Mesodermal cell (in vitro differentiated cells): Measurements from ENCODE around the gene FKBP5.
A peak's percentile ranks its signal among the peaks of the same experiment; 100 is the strongest.
"Not testable (repeated sequence)": the region's sequence is repeated elsewhere in the genome, so short reads cannot be mapped to it uniquely, and the experiment has no call there.

Experiments
- H3K27ac ChIP-seq: 2 replicates; pipeline ENCODE4 v1.7.0; 2013; ENCODE audit warnings: mild to moderate bottlenecking, low read depth, low read length, moderate library complexity; ENCODE audit not compliant: severe bottlenecking
- H3K36me3 ChIP-seq: 2 replicates; pipeline ENCODE4 v1.7.1; 2013; ENCODE audit warnings: mild to moderate bottlenecking, low read length, moderate library complexity; ENCODE audit not compliant: control insufficient read depth, insufficient read depth
- H3K4me1 ChIP-seq: one replicate; pipeline ENCODE4 v1.7.1; 2013; ENCODE audit warnings: mild to moderate bottlenecking, low read length; ENCODE audit not compliant: insufficient read depth, control insufficient read depth, poor library complexity, severe bottlenecking
- H3K4me3 ChIP-seq: 2 replicates; pipeline ENCODE4 v1.7.0; 2013; ENCODE audit warnings: low read length, control low read depth, mild to moderate bottlenecking; ENCODE audit not compliant: insufficient read depth, poor library complexity, severe bottlenecking; ENCODE audit errors: extremely low read depth
- H3K9me3 ChIP-seq: 2 replicates; pipeline ENCODE4 v1.7.1; 2013; ENCODE audit warnings: mild to moderate bottlenecking, low read length, moderate library complexity; ENCODE audit not compliant: control insufficient read depth
- WGBS, 2 experiments: methylation state at CpG; one replicate each; pipeline ENCODE4 v1.1.5; 2013; ENCODE audit warnings: missing lambda C conversion rate in 2 of 2; ENCODE audit not compliant: insufficient coverage in 2 of 2; 5-methylcytosine and 5-hydroxymethylcytosine counted together

The FKBP5 gene

DNA sequence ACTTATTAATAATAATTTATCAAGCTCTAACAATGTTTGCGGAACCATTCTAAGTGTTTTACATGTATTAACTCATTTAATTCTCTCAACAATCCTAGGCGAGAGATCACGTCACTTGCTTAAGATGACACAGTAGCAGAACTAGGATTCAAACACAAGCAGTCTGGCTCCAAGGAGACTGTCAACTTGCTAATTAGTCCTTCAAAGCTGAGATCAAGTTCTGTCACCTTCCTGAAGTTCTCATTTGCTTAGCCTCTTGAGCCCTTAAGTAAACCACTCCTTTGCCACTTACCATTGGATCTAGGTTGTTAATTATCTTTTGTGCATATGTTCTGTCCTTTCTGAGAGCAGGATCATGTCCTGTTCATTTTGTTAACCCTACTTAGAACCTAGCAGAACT, 14.1 kb downstream of the FKBP5 start:
- Histone ChIP-seq H3K36me3 (no peaks in the 10 kb centered on the region), H3K4me3 (no peak overlapping the region), H3K4me1 (no peaks in the 10 kb centered on the region), H3K9me3 (no peaks in the 10 kb centered on the region), H3K27ac (no peak overlapping the region)
- WGBS, 2 experiments = 84 to 97% methylated on average over 3 of the region's 3 CpGs

DNA sequence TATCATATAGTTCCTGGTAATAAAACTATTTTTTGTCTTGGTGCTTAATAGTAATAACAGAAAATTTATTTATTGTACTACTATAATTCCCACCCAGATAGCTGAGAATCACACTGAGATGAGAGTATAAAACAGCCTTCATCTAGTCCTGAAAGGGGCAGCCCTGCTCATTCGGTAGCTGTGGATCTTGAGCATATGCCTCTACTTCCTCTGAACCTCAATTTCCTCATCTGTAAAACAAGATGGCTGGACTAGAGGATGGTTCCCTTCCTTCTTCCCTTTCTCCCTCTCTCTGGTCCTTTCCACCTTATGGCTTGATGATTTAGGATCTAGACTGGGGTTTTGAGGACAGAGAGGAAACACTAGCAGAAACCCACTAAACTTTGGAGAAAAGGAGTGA, 15.0 kb downstream of the FKBP5 start:
- peaks cover 5% of the 10 kb centered on the region for H3K4me1 ChIP-seq
- WGBS, 2 experiments = 88% methylated on average over 1 of the region's 1 CpG; no CpG with 5 or more reads in 1 of the 2 experiments
- no peaks in the 10 kb centered on the region for H3K9me3 ChIP-seq
- H3K36me3 ChIP-seq = no peaks in the 10 kb centered on the region
- H3K4me3 ChIP-seq = no peak overlapping the region
- H3K27ac ChIP-seq = no peak overlapping the region

DNA sequence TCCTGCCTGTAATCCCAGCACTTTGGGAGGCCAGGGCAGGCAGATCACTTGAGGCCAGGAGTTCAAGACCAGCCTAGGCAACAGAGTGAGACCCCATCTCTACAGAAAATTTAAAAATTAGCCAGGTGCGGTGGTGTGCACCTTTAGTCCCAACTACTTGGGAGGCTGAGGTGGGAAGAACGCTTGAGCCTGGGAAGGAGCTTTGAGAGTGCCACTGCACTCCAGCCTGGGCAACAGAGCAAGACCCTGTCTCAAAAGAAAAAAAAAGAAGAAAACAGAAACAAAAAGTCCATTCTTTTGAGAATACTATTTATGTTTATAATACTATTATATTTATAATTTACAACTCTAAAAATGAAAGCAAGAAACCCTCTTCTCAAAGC, 15.4 kb downstream of the FKBP5 start:
- WGBS, 2 experiments = 100% methylated on average over 2 of the region's 2 CpGs; no CpG with 5 or more reads in 1 of the 2 experiments

DNA sequence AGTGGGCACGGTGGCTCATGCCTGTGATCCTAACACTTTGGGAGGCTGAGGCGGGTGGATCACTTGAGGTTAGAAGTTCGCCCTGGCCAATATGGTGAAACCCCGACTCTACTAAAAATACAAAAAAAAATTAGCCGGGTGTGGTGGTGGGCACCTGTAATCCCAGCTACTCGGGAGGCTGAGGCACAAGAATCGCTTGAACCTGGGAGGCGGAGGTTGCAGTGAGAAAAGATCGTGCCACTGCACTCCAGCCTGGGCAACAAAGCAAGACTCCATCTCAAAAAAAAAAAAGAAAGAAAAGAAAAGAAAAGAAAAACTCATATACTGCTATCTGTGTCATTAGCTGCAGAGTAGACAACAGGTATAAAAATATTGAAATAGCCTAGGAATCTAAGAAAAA, 18.3 kb downstream of the FKBP5 start:
- not testable (repeated sequence) for H3K27ac ChIP-seq, H3K36me3 ChIP-seq, H3K4me3 ChIP-seq, H3K4me1 ChIP-seq, H3K9me3 ChIP-seq
- 93% methylated on average over 5 of the region's 9 CpGs; no CpG with 5 or more reads in 1 of the 2 experiments for WGBS, 2 experiments

More for the DNA sequence above, 15.4 kb downstream of the FKBP5 start:
- not testable (repeated sequence) for H3K36me3 ChIP-seq, H3K27ac ChIP-seq, H3K9me3 ChIP-seq, H3K4me3 ChIP-seq, H3K4me1 ChIP-seq

DNA sequence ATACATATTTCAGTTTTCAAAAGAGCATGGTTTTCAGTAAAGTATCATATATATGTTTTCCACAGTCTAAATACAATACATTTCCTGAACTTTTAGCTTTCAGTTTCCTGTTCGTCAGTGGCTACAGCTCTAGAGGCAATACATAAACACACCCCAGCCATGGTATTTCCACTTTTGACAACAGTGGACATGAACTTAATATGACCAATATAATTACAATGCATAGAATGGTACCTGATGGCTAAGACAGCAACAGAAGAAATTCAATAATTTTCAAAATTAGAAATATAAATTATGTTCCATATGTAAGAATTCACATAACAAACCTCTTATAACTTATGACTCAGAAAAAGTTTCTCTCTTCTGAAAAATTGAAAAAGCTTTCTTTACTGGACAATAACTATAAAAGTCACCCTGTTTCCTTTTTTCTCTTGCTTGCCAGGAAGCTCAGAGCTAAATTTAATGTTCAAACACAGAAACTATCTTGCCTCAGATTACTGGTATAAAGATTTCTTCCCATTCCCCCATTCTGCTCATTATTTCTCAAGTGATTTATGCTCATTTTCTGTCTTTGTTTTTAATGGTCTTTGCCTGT, 19.2 kb downstream of the FKBP5 start:
- H3K4me1 ChIP-seq = peaks cover 10% of the 10 kb centered on the region
- H3K27ac ChIP-seq = no peak overlapping the region
- WGBS, 2 experiments = 80% methylated on average over 1 of the region's 1 CpG; no CpG with 5 or more reads in 1 of the 2 experiments
- no peak overlapping the region for H3K4me3 ChIP-seq
- H3K36me3 ChIP-seq = no peaks in the 10 kb centered on the region
- H3K9me3 ChIP-seq = no peaks in the 10 kb centered on the region

DNA sequence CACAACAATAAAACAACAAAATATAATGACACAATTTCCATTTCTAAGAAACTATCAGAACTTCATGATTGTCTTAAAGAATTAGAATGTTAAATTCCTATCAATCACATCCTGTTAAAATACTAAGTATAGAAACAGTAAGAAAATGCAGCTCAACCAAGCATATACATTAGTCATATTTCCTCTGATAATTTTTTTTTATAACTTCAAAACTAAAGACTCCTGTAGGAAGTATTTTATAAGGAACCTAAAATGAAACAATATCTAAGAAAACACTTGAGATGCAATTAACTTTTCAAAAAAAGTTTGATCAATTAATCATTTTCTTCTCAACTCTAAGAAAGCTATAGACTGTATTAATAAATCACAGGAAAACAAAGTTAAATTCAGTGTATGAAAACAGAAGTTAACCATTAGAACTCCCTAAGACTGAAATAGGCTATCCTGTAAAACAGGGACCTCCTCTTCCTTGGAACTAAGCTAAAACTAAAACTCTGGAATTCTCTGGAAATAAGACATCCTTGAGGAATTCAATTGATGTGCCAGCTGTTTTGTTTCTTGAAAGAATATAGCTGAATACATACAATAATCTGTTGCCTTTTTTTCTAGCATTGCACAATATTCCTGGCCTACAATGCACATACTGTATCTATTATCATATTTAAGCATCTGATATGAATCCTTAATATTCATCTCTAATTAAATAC, 19.8 kb downstream of the FKBP5 start:
- H3K36me3 ChIP-seq = no peaks in the 10 kb centered on the region
- no peak overlapping the region for H3K27ac ChIP-seq
- H3K4me3 ChIP-seq = no peak overlapping the region
- H3K4me1 ChIP-seq = peaks cover 16% of the 10 kb centered on the region
- no peaks in the 10 kb centered on the region for H3K9me3 ChIP-seq

DNA sequence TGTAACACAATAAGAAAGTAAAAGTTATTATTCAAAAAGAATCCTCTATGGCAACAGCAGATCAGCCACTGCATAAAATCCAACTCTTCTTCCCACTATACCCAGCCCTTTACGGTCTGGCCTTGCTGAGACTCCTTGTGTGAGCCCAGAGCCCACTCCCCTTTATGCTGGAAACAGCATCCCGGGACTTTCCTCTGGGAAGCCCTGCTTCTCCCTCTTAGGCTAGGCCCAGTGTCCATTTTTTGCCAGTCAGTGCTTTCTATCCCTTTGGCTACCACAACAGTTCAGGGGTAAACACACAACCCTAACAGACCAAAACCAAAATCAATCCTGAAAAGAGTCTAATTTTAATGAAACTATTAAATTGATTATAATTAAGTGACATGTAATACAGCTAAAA, 20.6 kb downstream of the FKBP5 start:
- no peak overlapping the region for H3K27ac ChIP-seq
- WGBS, 2 experiments = 82 to 100% methylated on average over 1 to 2 of the region's 2 CpGs
- no peak overlapping the region for H3K4me3 ChIP-seq
- no peaks in the 10 kb centered on the region for H3K9me3 ChIP-seq
- H3K4me1 ChIP-seq = peaks cover 24% of the 10 kb centered on the region
- no peaks in the 10 kb centered on the region for H3K36me3 ChIP-seq

DNA sequence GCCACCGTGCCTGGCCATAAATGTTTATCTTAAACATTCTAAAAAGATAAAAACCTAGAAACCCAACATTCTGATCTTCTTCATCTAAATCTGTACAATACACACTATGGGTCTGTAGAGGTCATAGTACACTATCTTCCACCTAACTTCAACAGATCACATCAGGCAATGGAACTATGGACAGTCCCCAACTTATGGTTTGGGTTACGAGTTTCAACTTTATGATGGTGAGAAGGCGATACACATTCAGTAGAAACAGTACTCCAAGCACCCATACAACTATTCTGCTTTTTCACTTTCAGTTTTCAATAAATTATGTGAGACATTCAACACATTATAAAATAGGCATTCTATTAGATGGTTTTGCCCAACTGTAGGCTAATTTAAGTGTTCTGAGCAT, 23.1 kb downstream of the FKBP5 start:
- Histone ChIP-seq H3K36me3 (no peaks in the 10 kb centered on the region), H3K4me3 (no peak overlapping the region), H3K27ac (no peak overlapping the region), H3K9me3 (no peaks in the 10 kb centered on the region), H3K4me1 (peaks cover 30% of the 10 kb centered on the region)
- WGBS, 2 experiments = 80 to 82% methylated on average over 1 of the region's 3 CpGs

DNA sequence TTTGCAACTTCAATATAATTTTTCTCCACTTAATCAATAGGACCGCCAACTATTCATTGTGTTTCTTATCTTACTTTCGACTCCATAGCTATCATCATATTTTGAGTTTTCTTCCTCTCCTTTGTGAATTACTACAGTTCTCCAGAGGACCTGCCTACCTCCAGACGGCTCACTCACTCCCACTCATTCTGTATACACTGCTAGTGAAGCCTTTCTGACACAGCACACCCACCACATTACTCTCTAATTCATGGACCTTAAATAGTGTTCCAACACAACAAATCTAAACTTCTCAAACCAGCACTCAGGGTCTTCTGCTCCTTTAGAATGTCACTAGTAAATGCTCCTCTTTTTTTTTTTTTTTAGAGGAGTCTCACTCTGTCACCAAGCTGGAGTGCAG, 23.8 kb downstream of the FKBP5 start:
- Histone ChIP-seq H3K4me3 (no peak overlapping the region), H3K27ac (no peak overlapping the region), H3K36me3 (no peaks in the 10 kb centered on the region), H3K4me1 (peaks cover 30% of the 10 kb centered on the region), H3K9me3 (no peaks in the 10 kb centered on the region)
- 70 to 85% methylated on average over 3 of the region's 3 CpGs for WGBS, 2 experiments

DNA sequence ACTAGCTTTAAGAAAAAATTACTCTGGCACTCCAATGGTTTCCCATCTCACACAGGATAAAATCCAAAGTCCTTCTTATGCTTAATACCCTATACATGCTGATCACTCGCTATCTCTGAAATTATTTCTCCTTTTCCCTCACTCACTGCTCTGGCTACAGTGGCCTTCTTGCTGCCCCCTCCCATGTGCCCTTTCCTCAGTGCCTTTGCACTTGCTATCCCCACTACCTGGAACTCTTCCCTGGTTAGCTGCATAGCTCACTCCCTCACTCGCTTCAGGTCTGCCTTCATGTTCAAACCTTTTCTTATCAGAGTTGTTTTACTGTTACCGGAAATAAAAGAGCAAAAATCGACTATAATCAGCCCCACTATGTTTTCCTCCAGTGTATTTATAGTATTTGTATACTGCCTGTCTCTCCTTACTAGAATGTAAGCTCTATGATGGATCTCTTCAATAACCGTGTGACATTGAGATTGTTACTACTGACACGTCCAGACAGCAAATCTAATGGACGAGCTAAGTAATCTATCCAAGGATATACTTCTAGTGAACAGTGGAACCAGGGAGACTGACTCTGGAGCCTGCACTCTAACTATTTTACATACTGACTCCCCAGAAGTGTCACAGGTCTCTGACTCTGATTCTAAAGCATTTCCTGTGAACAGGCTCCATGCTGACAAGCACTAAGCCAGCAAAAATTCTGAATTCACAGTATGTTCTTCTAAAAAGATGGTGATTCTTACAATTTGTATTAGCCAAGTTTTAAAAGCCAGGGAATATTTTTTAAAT, 25.1 kb downstream of the FKBP5 start:
- H3K27ac ChIP-seq = peak overlapping the region; percentile 68
- no peaks in the 10 kb centered on the region for H3K9me3 ChIP-seq
- 64 to 87% methylated on average over 3 to 4 of the region's 7 CpGs for WGBS, 2 experiments
- no peaks in the 10 kb centered on the region for H3K36me3 ChIP-seq
- H3K4me3 ChIP-seq = no peak overlapping the region
- H3K4me1 ChIP-seq = peaks cover 25% of the 10 kb centered on the region

DNA sequence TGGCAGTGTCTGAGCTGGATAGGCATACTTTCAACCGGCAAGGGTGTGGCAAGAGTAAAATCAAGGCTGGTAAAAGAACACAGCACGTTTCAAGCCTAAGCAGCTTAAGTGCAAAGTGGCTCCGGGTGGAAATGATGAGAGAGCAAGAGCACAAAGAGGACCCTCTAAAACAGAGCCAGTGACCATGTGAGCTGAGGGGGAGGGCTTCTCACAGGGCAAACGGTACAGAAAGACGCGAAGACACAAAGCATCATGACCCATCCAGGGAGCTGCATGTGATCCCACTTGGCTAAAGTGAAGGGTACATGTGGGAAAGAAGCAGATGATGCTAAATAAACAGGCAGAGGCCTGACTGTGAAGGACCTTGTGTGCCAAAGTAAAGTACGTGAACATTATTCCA, 25.7 kb downstream of the FKBP5 start:
- peaks cover 25% of the 10 kb centered on the region for H3K4me1 ChIP-seq
- no peaks in the 10 kb centered on the region for H3K9me3 ChIP-seq
- peak overlapping the region; percentile 68 for H3K27ac ChIP-seq
- H3K36me3 ChIP-seq = no peaks in the 10 kb centered on the region
- no peak overlapping the region for H3K4me3 ChIP-seq
- WGBS, 2 experiments = 55 to 57% methylated on average over 7 of the region's 7 CpGs
